GM12878 (cell line): ENCODE results near the gene CWC25. TPM values are rescaled to one million over a fixed set of nuclear protein-coding genes. Genes with fewer than 3 reads are reported as not detected.

Source experiments
- BHLHE40 ChIP-seq, 2 experiments: fragments of 450-650 bp in 1 of 2; IDR thresholded peaks; 2 replicates each; pipeline ENCODE4 v1.6.1; 2011 to 2017; ENCODE audit warnings: low read depth in 2 of 2, borderline replicate concordance in 1 of 2, improper control_type of control experiment in 1 of 2, low read length in 1 of 2, mild to moderate bottlenecking in 1 of 2
- BRCA1 ChIP-seq: IDR thresholded peaks from 2 replicates; pipeline ENCODE4 v1.6.1; 2011; ENCODE audit warnings: low read depth, low read length, improper control_type of control experiment
- MEF2A ChIP-seq: IDR thresholded peaks from 2 replicates; pipeline ENCODE4 v1.6.1; 2011; ENCODE audit warnings: low read depth, mild to moderate bottlenecking, low read length, moderate library complexity; ENCODE audit not compliant: insufficient read depth
- NR2F1 ChIP-seq: fragments of 450-650 bp; conservative IDR thresholded peaks from 2 replicates; pipeline ENCODE4 v1.6.1; 2017; ENCODE audit warnings: mild to moderate bottlenecking
- NRF1 ChIP-seq: conservative IDR thresholded peaks from 2 replicates; pipeline ENCODE4 v1.6.1; 2011; ENCODE audit warnings: mild to moderate bottlenecking, low read depth, low read length, improper control_type of control experiment
- RB1 ChIP-seq: fragments of 450-650 bp; formaldehyde crosslinking; IDR thresholded peaks from 2 replicates; pipeline ENCODE4 v1.6.1; 2017; ENCODE audit warnings: mild to moderate bottlenecking, borderline replicate concordance
- RUNX3 ChIP-seq: IDR thresholded peaks from 2 replicates; pipeline ENCODE4 v1.6.1; 2012; ENCODE audit warnings: low read length, inconsistent platforms
- SREBF2 ChIP-seq: IDR thresholded peaks from 2 replicates; pipeline ENCODE4 v1.6.1; 2012; ENCODE audit warnings: mild to moderate bottlenecking, low read length
- TCF12 ChIP-seq: IDR thresholded peaks from 2 replicates; pipeline ENCODE4 v1.6.1; 2011; ENCODE audit warnings: low read depth, mild to moderate bottlenecking, low read length
- USF1 ChIP-seq: IDR thresholded peaks from 2 replicates; pipeline ENCODE4 v1.6.1; 2011; ENCODE audit warnings: borderline replicate concordance, low read depth, mild to moderate bottlenecking, moderate library complexity, mixed read lengths, low read length; ENCODE audit not compliant: insufficient read depth; ENCODE audit errors: extremely low read length
- ZBTB4 ChIP-seq: fragments of 450-650 bp; formaldehyde crosslinking; IDR thresholded peaks from 2 replicates; pipeline ENCODE4 v1.4.0; 2022; ENCODE audit warnings: mild to moderate bottlenecking, moderate library complexity
- ZNF217 ChIP-seq: fragments of 450-650 bp; IDR thresholded peaks from 2 replicates; pipeline ENCODE4 v1.6.1; 2017; ENCODE audit warnings: antibody characterized with exemption, mild to moderate bottlenecking
- polyA plus RNA-seq, 11 experiments: library from polyadenylated mRNA; depleted of rRNA in 4 of 11; unstranded in 6 of 11; stranded (reverse) in 5 of 11; fragments of >200 nt; fragmentation: Nextera tagmentation in 4 of 11; fragmentation: Illumina TruSeq in 1 of 11; extraction: Ambion mirVana in 4 of 11; extraction: Trizol in 1 of 11; gene quantifications; 1 replicate in 1 of 11; 2 replicates in 10 of 11; pipeline versions ENCODE4 v1.2.1 to v1.2.3, GENCODE V29; 2011 to 2016; ENCODE audit warnings: inconsistent platforms in 2 of 11, missing spikeins in 2 of 11, low read depth in 1 of 11
- total RNA-seq, 4 experiments: library from RNA; depleted of rRNA in 3 of 4; stranded (reverse); fragments of >200 nt in 3 of 4; fragmentation: Illumina TruSeq in 1 of 4; extraction: Trizol in 1 of 4; gene quantifications; 2 replicates each; pipeline versions ENCODE4 v1.2.1 to v1.2.3, GENCODE V29; 2013 to 2021
- TF ChIP-seq, protein P1 (sequence below): fragments of 450-650 bp; IDR thresholded peaks from 2 replicates; pipeline ENCODE4 v1.6.1; 2017; ENCODE audit warnings: mild to moderate bottlenecking, moderate library complexity
- TF ChIP-seq, protein P2 (sequence below): fragments of 450-650 bp; IDR thresholded peaks from 2 replicates; pipeline ENCODE4 v1.6.1; 2017; ENCODE audit warnings: borderline replicate concordance
- TF ChIP-seq, protein P3 (sequence below): fragments of 150-350 bp; IDR thresholded peaks from 2 replicates; pipeline ENCODE4 v1.6.1; 2014; ENCODE audit warnings: mild to moderate bottlenecking, low read depth, low read length

The CWC25 gene
- total and polyA plus RNA-seq, 10 of the 15 experiments (the other 5 are each of a cell fraction or from before 2014, with no cell fraction given): 14.7 to 29.7 (median 22.9) TPM

DNA sequence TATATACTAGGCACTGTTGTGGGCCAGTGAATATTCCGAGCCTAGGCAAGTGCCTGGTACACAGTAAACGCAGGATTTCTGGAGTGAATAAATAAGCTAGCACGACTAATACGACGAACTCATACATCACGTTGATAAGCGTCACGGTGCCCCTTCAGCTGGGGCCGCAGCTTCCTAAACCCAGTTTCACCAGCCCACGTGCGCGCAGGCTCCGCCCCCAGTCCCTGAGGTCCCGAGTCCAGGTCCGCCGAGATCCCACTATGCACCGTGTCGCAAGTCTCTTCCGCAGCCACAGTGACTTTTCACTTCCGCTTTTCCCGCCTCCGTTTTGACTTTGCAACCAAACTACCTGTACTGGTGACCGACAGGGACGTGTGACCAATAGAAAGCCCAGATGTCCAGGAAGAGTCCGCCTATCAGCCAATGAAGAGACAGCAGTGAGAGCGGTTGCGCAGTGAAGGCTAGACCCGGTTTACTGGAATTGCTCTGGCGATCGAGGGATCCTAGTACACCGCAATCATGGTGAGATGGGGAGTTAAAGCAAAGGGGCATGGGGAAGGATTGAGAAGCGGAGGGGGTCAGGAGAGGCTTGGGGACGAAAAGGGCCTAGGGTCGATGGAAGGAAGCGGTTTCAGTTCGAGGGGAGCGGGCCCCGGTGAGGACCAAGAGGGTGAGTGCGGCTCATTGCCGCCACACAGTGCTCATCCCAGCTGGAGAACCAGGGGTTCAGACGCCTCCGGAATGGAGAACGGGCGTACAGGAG lies 72.6 kb downstream of the CWC25 start, which contains the start of gene PSMB3 (continued):
- no peak for TF ChIP-seq NR2F1
- TF ChIP-seq USF1: peak; percentile 89
- 0 out of 2 replicates have a peak, but pooled peaks have one; percentile 48 for TF ChIP-seq MEF2A
- no peak for TF ChIP-seq SREBF2
- peak; percentile 85 to 90; a peak in 3 of 4 replicates for TF ChIP-seq BHLHE40 (IDR thresholded peaks at IDR 0.05; ENCODE audit: borderline replicate concordance in 1 of 2, low read depth in 2 of 2, low read length in 1 of 2)
- peak; percentile 67 for TF ChIP-seq RUNX3
- no peak for TF ChIP-seq RB1
- no peak for TF ChIP-seq ZBTB4
- TF ChIP-seq NRF1: 0 out of 2 replicates have a peak, but pooled peaks have one; percentile 15
- no peak for TF ChIP-seq TCF12
- TF ChIP-seq, protein P1, sequence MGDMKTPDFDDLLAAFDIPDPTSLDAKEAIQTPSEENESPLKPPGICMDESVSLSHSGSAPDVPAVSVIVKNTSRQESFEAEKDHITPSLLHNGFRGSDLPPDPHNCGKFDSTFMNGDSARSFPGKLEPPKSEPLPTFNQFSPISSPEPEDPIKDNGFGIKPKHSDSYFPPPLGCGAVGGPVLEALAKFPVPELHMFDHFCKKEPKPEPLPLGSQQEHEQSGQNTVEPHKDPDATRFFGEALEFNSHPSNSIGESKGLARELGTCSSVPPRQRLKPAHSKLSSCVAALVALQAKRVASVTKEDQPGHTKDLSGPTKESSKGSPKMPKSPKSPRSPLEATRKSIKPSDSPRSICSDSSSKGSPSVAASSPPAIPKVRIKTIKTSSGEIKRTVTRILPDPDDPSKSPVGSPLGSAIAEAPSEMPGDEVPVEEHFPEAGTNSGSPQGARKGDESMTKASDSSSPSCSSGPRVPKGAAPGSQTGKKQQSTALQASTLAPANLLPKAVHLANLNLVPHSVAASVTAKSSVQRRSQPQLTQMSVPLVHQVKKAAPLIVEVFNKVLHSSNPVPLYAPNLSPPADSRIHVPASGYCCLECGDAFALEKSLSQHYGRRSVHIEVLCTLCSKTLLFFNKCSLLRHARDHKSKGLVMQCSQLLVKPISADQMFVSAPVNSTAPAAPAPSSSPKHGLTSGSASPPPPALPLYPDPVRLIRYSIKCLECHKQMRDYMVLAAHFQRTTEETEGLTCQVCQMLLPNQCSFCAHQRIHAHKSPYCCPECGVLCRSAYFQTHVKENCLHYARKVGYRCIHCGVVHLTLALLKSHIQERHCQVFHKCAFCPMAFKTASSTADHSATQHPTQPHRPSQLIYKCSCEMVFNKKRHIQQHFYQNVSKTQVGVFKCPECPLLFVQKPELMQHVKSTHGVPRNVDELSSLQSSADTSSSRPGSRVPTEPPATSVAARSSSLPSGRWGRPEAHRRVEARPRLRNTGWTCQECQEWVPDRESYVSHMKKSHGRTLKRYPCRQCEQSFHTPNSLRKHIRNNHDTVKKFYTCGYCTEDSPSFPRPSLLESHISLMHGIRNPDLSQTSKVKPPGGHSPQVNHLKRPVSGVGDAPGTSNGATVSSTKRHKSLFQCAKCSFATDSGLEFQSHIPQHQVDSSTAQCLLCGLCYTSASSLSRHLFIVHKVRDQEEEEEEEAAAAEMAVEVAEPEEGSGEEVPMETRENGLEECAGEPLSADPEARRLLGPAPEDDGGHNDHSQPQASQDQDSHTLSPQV: no peak
- no peak for TF ChIP-seq ZNF217
- TF ChIP-seq, protein P2, sequence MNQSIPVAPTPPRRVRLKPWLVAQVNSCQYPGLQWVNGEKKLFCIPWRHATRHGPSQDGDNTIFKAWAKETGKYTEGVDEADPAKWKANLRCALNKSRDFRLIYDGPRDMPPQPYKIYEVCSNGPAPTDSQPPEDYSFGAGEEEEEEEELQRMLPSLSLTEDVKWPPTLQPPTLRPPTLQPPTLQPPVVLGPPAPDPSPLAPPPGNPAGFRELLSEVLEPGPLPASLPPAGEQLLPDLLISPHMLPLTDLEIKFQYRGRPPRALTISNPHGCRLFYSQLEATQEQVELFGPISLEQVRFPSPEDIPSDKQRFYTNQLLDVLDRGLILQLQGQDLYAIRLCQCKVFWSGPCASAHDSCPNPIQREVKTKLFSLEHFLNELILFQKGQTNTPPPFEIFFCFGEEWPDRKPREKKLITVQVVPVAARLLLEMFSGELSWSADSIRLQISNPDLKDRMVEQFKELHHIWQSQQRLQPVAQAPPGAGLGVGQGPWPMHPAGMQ: no peak
- TF ChIP-seq BRCA1: no peak
- TF ChIP-seq, protein P3, sequence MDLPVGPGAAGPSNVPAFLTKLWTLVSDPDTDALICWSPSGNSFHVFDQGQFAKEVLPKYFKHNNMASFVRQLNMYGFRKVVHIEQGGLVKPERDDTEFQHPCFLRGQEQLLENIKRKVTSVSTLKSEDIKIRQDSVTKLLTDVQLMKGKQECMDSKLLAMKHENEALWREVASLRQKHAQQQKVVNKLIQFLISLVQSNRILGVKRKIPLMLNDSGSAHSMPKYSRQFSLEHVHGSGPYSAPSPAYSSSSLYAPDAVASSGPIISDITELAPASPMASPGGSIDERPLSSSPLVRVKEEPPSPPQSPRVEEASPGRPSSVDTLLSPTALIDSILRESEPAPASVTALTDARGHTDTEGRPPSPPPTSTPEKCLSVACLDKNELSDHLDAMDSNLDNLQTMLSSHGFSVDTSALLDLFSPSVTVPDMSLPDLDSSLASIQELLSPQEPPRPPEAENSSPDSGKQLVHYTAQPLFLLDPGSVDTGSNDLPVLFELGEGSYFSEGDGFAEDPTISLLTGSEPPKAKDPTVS: no peak
